Ovary (tissue), 3 donors: ENCODE results near the gene RACGAP1.

Experiments used
- CTCF ChIP-seq, 3 donors: fragments of 450-650 bp in 2 of 3; fragments of 200-600 bp in 1 of 3; IDR thresholded peaks; one replicate each; pipeline versions ENCODE4 v1.5.1 to v1.8.0; 2016 to 2022; ENCODE audit warnings: antibody characterized with exemption in 3 of 3, mild to moderate bottlenecking in 1 of 3
- POLR2A ChIP-seq: fragments of 450-650 bp; IDR thresholded peaks from one replicate; pipeline ENCODE4 v1.6.1; 2017; ENCODE audit warnings: antibody characterized with exemption, mild to moderate bottlenecking, moderate library complexity
- donor health status: DM: no; HTN: no; CAD: no.

GRCh38 chr12:49974231-49974675, 51.0 kb downstream of the RACGAP1 start:
- TF ChIP-seq POLR2A (no peak), CTCF (IDR thresholded peaks at IDR 0.05) (peak in 1 of 3 donors; percentile 29)
